Esophagus muscularis mucosa (tissue), 4 donors: Measurements from ENCODE around the gene MRPS24. TPM values are rescaled to one million over a fixed set of nuclear protein-coding genes. Genes with fewer than 3 reads are reported as not detected.
"Not testable (repeated sequence)": the region's sequence is repeated elsewhere in the genome, so short reads cannot be mapped to it uniquely, and the experiment has no call there.

Experiments
- DNase-seq: peaks from one replicate; pipeline ENCODE4 v3.0.0-alpha.2; 2017; ENCODE audit errors: extremely low spot score
- H3K27ac ChIP-seq, 4 donors: fragments of 200-600 bp; sonication (generic); replicated peaks in 1 of 4; 1 replicate in 3 of 4; 2 replicates in 1 of 4; pipeline ENCODE4 v1.5.1; 2016 to 2019; ENCODE audit warnings: mild to moderate bottlenecking in 1 of 4
- H3K27me3 ChIP-seq, 4 donors: fragments of 200-600 bp; sonication (generic); one replicate each; pipeline versions ENCODE4 v1.5.1 to v1.6.0; 2016 to 2019
- H3K36me3 ChIP-seq, 4 donors: fragments of 200-600 bp; sonication (generic); one replicate each; pipeline ENCODE4 v1.5.1; 2016 to 2019
- H3K4me1 ChIP-seq, 4 donors: fragments of 200-600 bp; sonication (generic); one replicate each; pipeline ENCODE4 v1.5.1; 2016 to 2019
- H3K4me3 ChIP-seq, 4 donors: fragments of 200-600 bp; sonication (generic); 1 replicate in 2 of 4; 2 replicates in 2 of 4; pipeline ENCODE4 v1.5.1; 2016 to 2019; ENCODE audit warnings: mild to moderate bottlenecking in 4 of 4, moderate library complexity in 1 of 4
- H3K9me3 ChIP-seq, 4 donors: fragments of 200-600 bp; sonication (generic); 1 replicate in 3 of 4; 2 replicates in 1 of 4; pipeline ENCODE4 v1.5.1; 2016 to 2019
- EP300 ChIP-seq: sonication (generic); formaldehyde crosslinking; IDR thresholded peaks from one replicate; pipeline ENCODE4 v1.6.1; 2017; ENCODE audit warnings: antibody characterized with exemption
- POLR2A ChIP-seq: fragments of 450-650 bp; IDR thresholded peaks from one replicate; pipeline ENCODE4 v1.6.1; 2017; ENCODE audit warnings: antibody characterized with exemption, moderate library complexity, mild to moderate bottlenecking, low read depth
- POLR2AphosphoS5 ChIP-seq, 2 donors: sonication (generic); formaldehyde crosslinking; IDR thresholded peaks; one replicate each; pipeline ENCODE4 v1.6.1; 2017; ENCODE audit warnings: antibody characterized with exemption in 2 of 2
- WGBS: methylation state at CpG from one replicate; pipeline ENCODE4 v1.1.5; 2018; 5-methylcytosine and 5-hydroxymethylcytosine counted together
- intact Hi-C: fragments of 100-400 bp; cut with DNase I; formaldehyde crosslinking; loops from one replicate; pipeline ENCODE4 v1.15.1; 2023
- small RNA-seq, 3 donors: library from RNA; depleted of rRNA; stranded (forward); fragments of <200 nt; gene quantifications; one replicate each; pipeline ENCODE3, GENCODE V24; 2016
- total RNA-seq, 4 donors: library from RNA; depleted of rRNA; stranded (reverse); fragments of >200 nt; gene quantifications; one replicate each; pipeline versions ENCODE4 v1.1.0 to v1.2.1, GENCODE V29; 2016
- TF ChIP-seq, protein P1 (sequence below), 3 experiments: fragments of 200-600 bp in 2 of 3; fragments of 450-650 bp in 1 of 3; sonication (generic) in 2 of 3; IDR thresholded peaks; one replicate each; pipeline ENCODE4 v1.5.1; 2017 to 2019; ENCODE audit warnings: antibody characterized with exemption in 3 of 3, mild to moderate bottlenecking in 2 of 3, moderate library complexity in 1 of 3

Gene MRPS24
- total RNA-seq, 4 donors from 2014 or later = 72.2 to 93.3 (median 76.2) TPM

DNA sequence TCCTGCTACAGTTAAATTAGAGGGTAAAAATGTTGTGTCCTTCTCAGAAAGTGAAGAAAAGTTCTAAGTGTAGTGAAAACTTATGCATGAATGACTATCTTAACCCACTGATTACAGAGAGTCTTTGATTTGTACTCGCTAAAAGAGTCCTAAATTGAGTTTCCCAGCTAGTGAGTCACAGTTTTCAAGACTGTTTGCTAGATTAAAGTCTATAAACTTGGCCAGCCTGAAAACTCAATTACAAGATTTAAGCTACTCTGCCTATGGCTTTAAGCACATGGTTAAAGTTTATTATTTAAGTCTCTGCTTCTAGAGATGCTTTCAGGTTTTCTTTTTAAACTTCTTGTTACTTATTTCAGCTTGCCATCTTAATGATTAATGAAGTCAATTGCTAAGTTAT is 44.4 kb downstream of the MRPS24 start:
- intact Hi-C loops = no loop called here
- Histone ChIP-seq H3K9me3 (no peaks in the 10 kb centered on the region), H3K27me3 (no peaks in the 10 kb centered on the region), H3K36me3 (no peaks in the 10 kb centered on the region), H3K27ac (no peak overlapping the region), H3K4me1 (no peaks in the 10 kb centered on the region), H3K4me3 (no peak overlapping the region)
- DNase-seq = no peak
- TF ChIP-seq POLR2A = no peak
- TF ChIP-seq, protein P1, sequence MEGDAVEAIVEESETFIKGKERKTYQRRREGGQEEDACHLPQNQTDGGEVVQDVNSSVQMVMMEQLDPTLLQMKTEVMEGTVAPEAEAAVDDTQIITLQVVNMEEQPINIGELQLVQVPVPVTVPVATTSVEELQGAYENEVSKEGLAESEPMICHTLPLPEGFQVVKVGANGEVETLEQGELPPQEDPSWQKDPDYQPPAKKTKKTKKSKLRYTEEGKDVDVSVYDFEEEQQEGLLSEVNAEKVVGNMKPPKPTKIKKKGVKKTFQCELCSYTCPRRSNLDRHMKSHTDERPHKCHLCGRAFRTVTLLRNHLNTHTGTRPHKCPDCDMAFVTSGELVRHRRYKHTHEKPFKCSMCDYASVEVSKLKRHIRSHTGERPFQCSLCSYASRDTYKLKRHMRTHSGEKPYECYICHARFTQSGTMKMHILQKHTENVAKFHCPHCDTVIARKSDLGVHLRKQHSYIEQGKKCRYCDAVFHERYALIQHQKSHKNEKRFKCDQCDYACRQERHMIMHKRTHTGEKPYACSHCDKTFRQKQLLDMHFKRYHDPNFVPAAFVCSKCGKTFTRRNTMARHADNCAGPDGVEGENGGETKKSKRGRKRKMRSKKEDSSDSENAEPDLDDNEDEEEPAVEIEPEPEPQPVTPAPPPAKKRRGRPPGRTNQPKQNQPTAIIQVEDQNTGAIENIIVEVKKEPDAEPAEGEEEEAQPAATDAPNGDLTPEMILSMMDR (IDR thresholded peaks at IDR 0.05) = no peak
- no peak for TF ChIP-seq EP300
- TF ChIP-seq POLR2AphosphoS5 (IDR thresholded peaks at IDR 0.05) = no peak
- WGBS = 0% methylated on average over 1 of the region's 1 CpG

DNA sequence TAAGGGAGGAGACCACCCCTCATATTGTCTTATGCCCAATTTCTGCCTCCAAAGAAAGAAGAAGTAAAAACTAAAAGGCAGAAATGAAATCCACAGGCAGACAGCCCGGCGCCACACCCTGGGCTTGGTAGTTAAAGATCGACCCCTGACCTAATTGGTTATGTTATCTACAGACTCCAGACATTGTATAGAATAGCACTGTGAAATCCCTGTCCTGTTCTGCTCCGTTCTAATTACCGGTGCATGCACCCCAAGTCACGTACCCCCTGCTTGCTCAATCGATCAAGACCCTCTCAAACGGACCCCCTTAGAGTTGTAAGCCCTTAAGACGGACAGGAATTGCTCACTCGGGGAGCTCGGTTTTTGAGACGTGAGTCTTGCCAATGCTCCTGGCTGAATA is 44.8 kb downstream of the MRPS24 start:
- H3K36me3 ChIP-seq, H3K9me3 ChIP-seq, H3K27me3 ChIP-seq, H3K4me1 ChIP-seq, H3K27ac ChIP-seq, H3K4me3 ChIP-seq, DNase-seq, intact Hi-C loops: not testable (repeated sequence)
- WGBS = 78% methylated on average over 12 of the region's 12 CpGs

DNA sequence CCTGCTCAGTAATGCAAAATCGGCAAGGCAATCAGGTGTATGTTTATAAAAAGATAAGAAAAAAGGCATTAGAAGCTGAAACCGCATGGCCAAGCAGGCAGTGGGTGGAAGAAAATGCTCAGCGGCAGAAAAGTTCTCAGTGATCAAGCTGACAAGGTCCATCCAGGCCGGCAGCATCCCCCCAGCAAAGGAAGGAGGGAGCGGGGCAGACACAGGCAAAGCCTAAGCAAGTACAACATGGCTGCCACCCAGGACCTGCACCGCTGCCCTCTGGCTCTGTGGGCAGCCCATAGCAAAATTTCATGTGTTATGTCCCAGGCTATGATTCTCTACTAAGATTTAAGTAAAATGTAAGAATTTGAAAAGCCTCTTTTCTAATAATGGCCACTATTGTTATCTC is 45.4 kb downstream of the MRPS24 start:
- no peak for DNase-seq
- Histone ChIP-seq H3K36me3 (no peaks in the 10 kb centered on the region), H3K4me1 (no peaks in the 10 kb centered on the region), H3K27me3 (no peaks in the 10 kb centered on the region), H3K4me3 (no peak overlapping the region), H3K27ac (no peak overlapping the region), H3K9me3 (no peaks in the 10 kb centered on the region)
- WGBS = 81% methylated on average over 6 of the region's 6 CpGs
- intact Hi-C loops = no loop called here
- TF ChIP-seq POLR2AphosphoS5 (IDR thresholded peaks at IDR 0.05) = no peak
- TF ChIP-seq POLR2A = no peak
- no peak for TF ChIP-seq EP300
- TF ChIP-seq, protein P1 (IDR thresholded peaks at IDR 0.05) = no peak

DNA sequence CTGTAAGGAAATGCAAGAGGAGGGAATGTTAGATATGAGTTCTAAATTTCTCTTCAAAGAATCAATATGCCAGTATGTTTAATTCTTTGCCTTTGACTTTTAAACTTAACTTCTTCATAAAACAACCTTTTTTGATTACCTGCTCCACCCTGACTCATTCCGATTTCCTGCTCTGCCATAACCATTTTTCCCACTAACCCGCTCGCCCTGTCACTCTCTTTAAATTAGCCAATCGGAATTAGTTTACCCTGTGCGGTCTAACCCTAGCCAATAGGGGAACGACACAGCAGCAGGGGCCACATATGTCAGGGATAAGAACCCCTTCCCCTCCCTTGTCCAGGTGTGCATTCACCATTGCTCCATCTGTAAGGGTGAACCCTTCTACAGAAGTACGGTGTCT is 45.9 kb downstream of the MRPS24 start:
- DNase-seq, H3K27me3 ChIP-seq, H3K36me3 ChIP-seq, H3K27ac ChIP-seq, H3K9me3 ChIP-seq, intact Hi-C loops, H3K4me1 ChIP-seq, H3K4me3 ChIP-seq: not testable (repeated sequence)
- WGBS = 92% methylated on average over 7 of the region's 7 CpGs

Small RNA genes within 50 kb of the gene (small RNA-seq; reads per million reads assigned to genes)
- 0 reads per million in 3 donors for gene MRPS24

Other genes with a start within 250 kb of the MRPS24 start
- 10 to 100 TPM; 26.1 to 49.0 (median 30.9) TPM for gene COA1, start 140.0 kb downstream of the MRPS24 start, total RNA-seq
- gene BLVRA, start 110.8 kb downstream of the MRPS24 start, total RNA-seq = 100 to 1,000 TPM in 1 of 4 donors, 10 to 100 TPM in 3; 84.8 to 102 (median 92.8) TPM
- gene URGCP, start 37.1 kb upstream of the MRPS24 start, total RNA-seq = 10 to 100 TPM; 27.0 to 51.3 (median 40.0) TPM
- gene UBE2D4, start 56.9 kb upstream of the MRPS24 start, total RNA-seq = 10 to 100 TPM; 20.1 to 36.4 (median 26.3) TPM
- gene SPDYE1, start 128.4 kb upstream of the MRPS24 start, total RNA-seq = under 1 TPM in 1 of 4 donors, not detected in 3; 0.11 TPM
- gene DBNL, start 175.2 kb upstream of the MRPS24 start, total RNA-seq = 100 to 1,000 TPM in 3 of 4 donors, 10 to 100 TPM in 1; 93.9 to 122 (median 115) TPM
- gene PGAM2, start 196.1 kb upstream of the MRPS24 start, total RNA-seq = 1 to 10 TPM in 1 of 4 donors, under 1 TPM in 2, not detected in 1; 0.52 to 1.8 (median 0.66) TPM
- gene POLM, start 213.0 kb upstream of the MRPS24 start, total RNA-seq = 10 to 100 TPM; 12.4 to 32.3 (median 26.5) TPM
- gene AEBP1, start 234.8 kb upstream of the MRPS24 start, total RNA-seq = 100 to 1,000 TPM in 3 of 4 donors, 10 to 100 TPM in 1; 71.0 to 234 (median 156) TPM